Epithelial cell of proximal tubule (primary cell): ENCODE data around the gene AUTS2. TPM values are rescaled to one million over a fixed set of nuclear protein-coding genes. Genes with fewer than 3 reads are reported as not detected.

Experiments used
- DNase-seq: peaks from one replicate; pipeline ENCODE4 v3.0.0-alpha.2; 2011; ENCODE audit warnings: low read depth
- H3K4me3 ChIP-seq: 2 replicates; pipeline ENCODE4 v1.5.1; 2011; ENCODE audit warnings: low read depth, mild to moderate bottlenecking, low read length
- CTCF ChIP-seq: conservative IDR thresholded peaks from 2 replicates; pipeline ENCODE4 v1.5.1; 2012; ENCODE audit warnings: low read depth, mild to moderate bottlenecking, low read length
- total RNA-seq: library from RNA; depleted of rRNA; stranded (reverse); fragments of >200 nt; gene quantifications from 2 replicates; pipeline ENCODE4 v1.2.3, GENCODE V29; 2015

The AUTS2 gene
- total RNA-seq, 1 donor from 2014 or later: 10.0 TPM

GRCh38 chr7:69722843-69723242, 124.6 kb downstream of the AUTS2 start:
- TF ChIP-seq CTCF: no peak
- DNase-seq: no peak
- H3K4me3 ChIP-seq: no peak overlapping the region

DNA sequence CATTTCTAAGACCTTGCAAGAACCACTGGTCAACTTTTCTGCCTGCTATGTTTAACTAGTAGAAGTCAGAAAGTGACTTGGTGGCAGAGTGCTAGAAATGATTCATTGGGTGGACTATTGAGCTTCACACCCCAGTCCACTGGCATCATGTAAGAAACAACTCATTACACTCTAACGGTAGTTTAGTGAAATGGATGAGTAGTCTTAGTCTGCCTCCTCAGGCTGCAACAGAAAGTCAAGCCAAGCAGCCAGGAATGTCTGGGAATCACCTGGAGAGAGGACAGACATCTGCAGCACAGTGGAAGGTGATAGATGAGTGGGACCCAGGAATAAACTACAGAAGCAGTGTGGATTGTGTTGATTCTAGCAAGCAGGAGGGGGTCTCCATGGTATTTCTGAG, 125.4 kb downstream of the AUTS2 start:
- no peak overlapping the region for H3K4me3 ChIP-seq
- TF ChIP-seq CTCF: peak; percentile 17
- peak; percentile 26 for DNase-seq

GRCh38 chr7:69728304-69728703, 130.0 kb downstream of the AUTS2 start:
- H3K4me3 ChIP-seq: no peak overlapping the region
- no peak for DNase-seq
- TF ChIP-seq CTCF: no peak

GRCh38 chr7:69732203-69732602, 133.9 kb downstream of the AUTS2 start:
- TF ChIP-seq CTCF: no peak
- DNase-seq: no peak
- H3K4me3 ChIP-seq: no peak overlapping the region

DNA sequence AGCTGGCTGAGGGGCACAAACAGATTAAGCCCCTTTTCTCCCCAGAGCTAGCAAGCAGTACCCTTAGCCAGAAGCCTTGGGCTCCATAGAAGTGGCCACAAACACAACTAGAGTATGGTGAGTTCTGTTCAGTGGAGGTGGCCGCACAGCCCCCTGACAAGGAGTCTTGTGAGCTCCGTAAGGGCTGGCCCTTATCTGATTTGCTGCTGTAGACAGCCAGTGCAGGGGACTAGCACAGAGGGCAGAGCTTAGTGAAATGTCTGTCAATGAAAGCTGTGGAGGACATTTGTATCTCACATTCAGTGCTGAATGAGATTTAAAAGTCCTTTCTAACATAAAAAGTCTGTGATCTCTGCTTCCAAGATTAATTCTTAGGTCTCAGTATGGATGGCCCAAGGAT, 137.3 kb downstream of the AUTS2 start:
- no peak for TF ChIP-seq CTCF
- no peak overlapping the region for H3K4me3 ChIP-seq
- DNase-seq: no peak

GRCh38 chr7:69736126-69736810, 138.0 kb downstream of the AUTS2 start:
- no peak overlapping the region for H3K4me3 ChIP-seq
- DNase-seq: no peak
- TF ChIP-seq CTCF: no peak

GRCh38 chr7:69738396-69738951, 140.2 kb downstream of the AUTS2 start:
- no peak for DNase-seq
- no peak for TF ChIP-seq CTCF

More at GRCh38 chr7:69738396-69738951, 140.2 kb downstream of the AUTS2 start:
- H3K4me3 ChIP-seq: no peak overlapping the region
